Activated CD4-positive, alpha-beta T cell treated with anti-CD3 and anti-CD28 coated beads, Interleukin-2, amount 10 ng/mL, durations not matched to agents 24 days and 14 days (primary cell): ENCODE results near the gene OR52W1. TPM values are rescaled to one million over a fixed set of nuclear protein-coding genes. Genes with fewer than 3 reads are reported as not detected.

Source experiments
- DNase-seq: peaks from one replicate; pipeline ENCODE4 v3.0.0; 2022
- H3K27ac Mint-ChIP-seq: one replicate; pipeline ENCODE4 v1.8.0; 2022; ENCODE audit warnings: mild to moderate bottlenecking, mixed read lengths
- H3K27me3 Mint-ChIP-seq: one replicate; pipeline ENCODE4 v1.8.0; 2022; ENCODE audit warnings: mixed read lengths
- H3K36me3 Mint-ChIP-seq: one replicate; pipeline ENCODE4 v1.8.0; 2022; ENCODE audit warnings: low read depth, mild to moderate bottlenecking, mixed read lengths
- H3K4me1 Mint-ChIP-seq: one replicate; pipeline ENCODE4 v1.8.0; 2021; ENCODE audit warnings: mixed read lengths
- H3K4me3 Mint-ChIP-seq: one replicate; pipeline ENCODE4 v1.8.0; 2022; ENCODE audit warnings: mild to moderate bottlenecking, moderate library complexity, mixed read lengths
- H3K9me3 Mint-ChIP-seq: one replicate; pipeline ENCODE4 v1.8.0; 2021; ENCODE audit warnings: mixed read lengths
- intact Hi-C: fragments of 100-400 bp; cut with micrococcal nuclease; formaldehyde crosslinking; loops from one replicate; pipeline ENCODE4 v1.15.1; 2023
- total RNA-seq: library from RNA; stranded (reverse); gene quantifications from 2 replicates; pipeline ENCODE4 v1.2.3, GENCODE V29; 2022

The OR52W1 gene
- total RNA-seq, 1 donor from 2014 or later: not detected

DNA sequence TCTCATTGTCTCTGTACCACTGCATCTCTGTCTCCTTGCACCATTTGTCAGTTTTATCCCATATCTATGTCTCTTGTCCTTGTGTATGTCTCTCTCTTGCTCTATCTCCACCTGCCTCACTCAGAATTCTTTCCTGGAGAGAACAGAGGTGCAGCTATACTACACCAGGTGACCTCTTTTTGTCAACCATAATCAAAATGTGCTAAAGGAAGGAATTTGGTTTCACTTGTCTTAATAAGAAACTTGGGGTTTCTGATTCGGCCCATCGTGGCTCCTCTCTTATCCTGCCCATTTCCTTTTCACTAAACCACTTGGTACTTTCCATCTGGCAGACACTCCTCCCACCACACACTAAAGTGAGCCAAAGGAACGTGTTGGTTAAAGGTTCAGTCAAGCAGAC lies 4.3 kb downstream of the OR52W1 start:
- Mint-ChIP-seq H3K9me3 (no peaks in the 10 kb centered on the region), H3K36me3 (peaks cover 3% of the 10 kb centered on the region), H3K27me3 (no peaks in the 10 kb centered on the region), H3K4me3 (peak overlapping the region; percentile 18), H3K4me1 (peaks cover 27% of the 10 kb centered on the region), H3K27ac (peak overlapping the region; percentile 41)
- DNase-seq: peak; percentile 75
- intact Hi-C loops: loop anchor here (2.0 kb wide), 1 partner anchor 31 kb away; the partner anchor contains the start of gene FHIP1B

DNA sequence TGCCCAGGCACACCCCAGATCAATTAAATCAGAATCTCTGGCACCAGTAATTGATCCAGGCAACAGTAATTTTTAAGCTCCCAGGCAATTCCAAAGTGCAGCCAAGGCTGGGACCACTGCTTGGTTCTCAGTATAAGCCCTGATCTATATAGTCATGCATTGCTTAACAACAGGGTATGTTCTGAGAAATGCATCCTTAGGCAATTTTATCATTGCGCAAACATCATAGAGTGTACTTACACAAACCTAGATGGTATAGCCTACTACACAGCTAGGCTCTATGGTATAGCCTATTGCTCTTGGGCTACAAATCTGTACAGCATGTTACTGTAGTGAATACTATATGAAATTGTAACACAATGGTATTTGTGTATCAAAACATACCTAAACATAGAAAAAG lies 5.7 kb downstream of the OR52W1 start:
- H3K4me3 Mint-ChIP-seq: no peak overlapping the region
- peak; percentile 48 for DNase-seq
- no peaks in the 10 kb centered on the region for H3K9me3 Mint-ChIP-seq
- intact Hi-C loops: no loop called here
- H3K27me3 Mint-ChIP-seq: no peaks in the 10 kb centered on the region
- peaks cover 27% of the 10 kb centered on the region for H3K4me1 Mint-ChIP-seq
- H3K27ac Mint-ChIP-seq: no peak overlapping the region
- H3K36me3 Mint-ChIP-seq: peaks cover 6% of the 10 kb centered on the region

DNA sequence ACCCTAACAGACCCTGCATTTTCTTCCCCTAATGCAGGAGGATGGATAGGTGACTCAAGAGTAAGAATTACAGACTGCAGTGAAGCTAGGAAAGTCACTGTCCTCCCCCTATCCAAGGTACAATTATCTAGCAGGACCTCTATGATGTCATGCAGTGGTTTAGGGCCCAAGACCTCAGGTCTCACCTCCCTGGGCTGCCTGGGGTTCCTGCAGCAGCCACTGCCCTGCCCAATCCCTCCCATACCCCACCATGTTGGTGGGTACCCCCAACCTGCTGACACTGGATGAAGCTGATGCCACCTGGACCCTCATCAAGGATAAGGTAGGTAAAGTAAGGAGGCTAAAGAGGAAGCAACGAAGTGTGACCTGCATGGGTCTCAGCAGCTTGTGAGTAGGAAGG lies 6.3 kb downstream of the OR52W1 start, which contains the start of gene C11orf42:
TSS of gene C11orf42 (plus strand) at position 192 of the 400 bp plus-strand sequence. CDS start at position 251, 59 bp downstream.
- intact Hi-C loops: no loop called here
- peak; percentile 51 for DNase-seq
- Mint-ChIP-seq H3K36me3 (peaks cover 8% of the 10 kb centered on the region), H3K27me3 (no peaks in the 10 kb centered on the region), H3K4me1 (peaks cover 27% of the 10 kb centered on the region), H3K4me3 (no peak within 1 kb of the TSS), H3K9me3 (no peaks in the 10 kb centered on the region), H3K27ac (no peak within 1 kb of the TSS)

DNA sequence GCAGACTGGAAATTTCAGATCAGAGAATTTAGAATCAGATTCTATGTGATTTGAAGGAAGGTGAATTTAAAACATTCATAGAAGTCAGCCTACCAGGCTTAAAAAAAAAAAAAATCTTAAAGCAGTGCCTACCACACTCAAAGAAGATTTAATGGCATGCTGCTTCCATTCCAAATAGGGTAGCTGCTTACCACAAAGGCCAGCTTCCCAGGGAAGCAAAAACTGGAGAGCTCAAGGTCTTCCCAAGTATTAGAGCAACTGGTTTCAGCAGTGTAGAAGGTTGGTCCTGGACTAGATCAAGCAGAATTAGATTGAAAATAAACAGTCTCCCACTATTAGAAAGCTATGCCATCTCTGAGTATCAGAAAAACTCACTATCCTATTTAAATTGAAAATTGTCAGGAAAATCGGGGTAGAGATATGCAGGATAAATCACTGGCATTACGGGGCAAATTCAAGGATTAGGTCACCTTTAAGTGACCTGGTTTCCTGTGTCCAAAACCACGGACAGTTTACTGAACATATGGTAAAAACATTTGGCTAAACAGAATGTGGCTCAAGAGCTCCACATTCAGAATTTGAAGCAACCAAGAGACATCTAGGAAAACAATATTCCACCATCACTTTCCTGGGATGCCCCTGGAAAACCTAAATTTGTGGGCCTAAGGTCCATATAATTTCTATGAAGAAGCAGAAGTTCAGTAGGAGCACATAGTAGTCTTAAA lies 7.6 kb downstream of the OR52W1 start:
- H3K27ac Mint-ChIP-seq: no peak overlapping the region
- H3K9me3 Mint-ChIP-seq: no peaks in the 10 kb centered on the region
- H3K4me1 Mint-ChIP-seq: peaks cover 23% of the 10 kb centered on the region
- peaks cover 10% of the 10 kb centered on the region for H3K36me3 Mint-ChIP-seq
- H3K27me3 Mint-ChIP-seq: no peaks in the 10 kb centered on the region
- no peak for DNase-seq
- intact Hi-C loops: no loop called here
- H3K4me3 Mint-ChIP-seq: no peak overlapping the region

DNA sequence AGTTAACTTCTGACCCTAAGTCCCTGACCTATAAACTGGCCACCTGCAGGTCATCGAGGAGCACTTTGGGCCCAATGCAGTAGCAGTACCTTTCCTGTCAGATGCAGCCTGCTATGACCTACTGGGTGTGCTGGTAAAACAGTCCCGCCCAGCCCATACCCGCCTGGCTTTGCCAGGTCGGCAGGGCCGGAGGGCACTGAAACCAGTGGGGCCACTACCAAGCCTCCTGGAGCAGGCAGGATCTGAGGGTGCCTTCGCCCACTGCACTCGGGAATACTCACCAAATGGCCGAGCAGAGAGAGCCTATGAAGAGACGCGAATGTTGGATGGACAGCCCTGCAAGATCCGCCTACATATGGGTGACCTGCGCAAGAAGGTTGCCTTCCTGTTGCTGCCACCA lies 10.8 kb downstream of the OR52W1 start:
- H3K27me3 Mint-ChIP-seq: no peaks in the 10 kb centered on the region
- no peak overlapping the region for H3K27ac Mint-ChIP-seq
- H3K4me1 Mint-ChIP-seq: no peaks in the 10 kb centered on the region
- H3K4me3 Mint-ChIP-seq: no peak overlapping the region
- no peaks in the 10 kb centered on the region for H3K9me3 Mint-ChIP-seq
- peaks cover 10% of the 10 kb centered on the region for H3K36me3 Mint-ChIP-seq
- no peak for DNase-seq
- intact Hi-C loops: no loop called here

DNA sequence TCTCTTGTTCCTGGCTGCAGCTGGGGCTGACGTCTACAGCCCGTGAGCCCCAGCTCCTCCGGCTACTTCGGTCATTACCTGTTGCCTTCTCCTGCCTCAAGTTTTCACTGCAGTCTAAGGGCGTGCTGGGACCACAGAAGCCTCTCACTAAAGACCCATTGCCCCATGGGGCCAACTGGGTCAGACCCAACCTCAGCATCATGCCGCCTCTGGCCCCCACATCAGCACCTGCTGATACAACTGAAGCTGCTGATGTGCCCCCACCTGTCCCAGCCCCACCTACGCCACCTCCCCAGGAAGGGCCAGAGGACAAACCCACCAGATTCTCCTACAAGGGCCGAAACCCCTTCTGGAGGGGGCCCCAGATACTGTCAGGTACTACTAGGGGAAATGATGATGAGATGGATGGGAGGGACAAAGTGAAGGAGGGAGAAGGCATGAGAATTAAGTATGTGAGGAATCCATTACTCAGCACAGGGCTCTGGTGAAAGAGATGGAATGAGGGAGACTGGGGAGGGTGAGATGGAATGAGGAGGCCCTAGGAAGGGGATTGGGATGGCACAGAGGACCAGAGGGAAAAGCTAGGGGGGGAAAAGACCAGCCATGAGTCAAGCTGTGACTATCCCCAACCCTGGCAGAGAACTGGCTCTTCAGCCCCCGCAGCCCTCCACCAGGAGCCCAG lies 11.4 kb downstream of the OR52W1 start:
- no peak for DNase-seq
- H3K36me3 Mint-ChIP-seq: peaks cover 10% of the 10 kb centered on the region
- H3K4me1 Mint-ChIP-seq: no peaks in the 10 kb centered on the region
- no peaks in the 10 kb centered on the region for H3K27me3 Mint-ChIP-seq
- H3K9me3 Mint-ChIP-seq: no peaks in the 10 kb centered on the region
- no peak overlapping the region for H3K4me3 Mint-ChIP-seq
- intact Hi-C loops: no loop called here
- H3K27ac Mint-ChIP-seq: no peak overlapping the region

DNA sequence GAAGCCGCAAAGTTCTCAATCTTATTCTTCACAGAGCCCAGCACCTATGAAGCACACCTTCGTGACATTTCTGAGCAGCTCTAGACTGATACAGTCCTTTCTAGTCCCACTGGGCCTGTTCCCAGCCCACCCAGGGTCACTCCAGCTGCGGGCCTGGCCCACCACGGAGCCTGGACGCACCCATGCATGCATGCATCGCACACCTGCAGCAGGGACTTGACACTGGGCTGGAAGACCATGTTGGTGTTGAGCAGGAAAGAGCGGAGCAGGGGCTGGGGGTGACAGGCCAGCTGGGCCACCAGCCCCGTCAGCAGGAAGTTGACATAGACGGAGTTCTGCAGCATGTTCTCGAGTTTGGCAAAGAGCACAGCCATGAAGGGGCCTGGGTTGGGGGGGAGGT lies 15.5 kb downstream of the OR52W1 start:
- no peak overlapping the region for H3K27ac Mint-ChIP-seq
- intact Hi-C loops: no loop called here

DNA sequence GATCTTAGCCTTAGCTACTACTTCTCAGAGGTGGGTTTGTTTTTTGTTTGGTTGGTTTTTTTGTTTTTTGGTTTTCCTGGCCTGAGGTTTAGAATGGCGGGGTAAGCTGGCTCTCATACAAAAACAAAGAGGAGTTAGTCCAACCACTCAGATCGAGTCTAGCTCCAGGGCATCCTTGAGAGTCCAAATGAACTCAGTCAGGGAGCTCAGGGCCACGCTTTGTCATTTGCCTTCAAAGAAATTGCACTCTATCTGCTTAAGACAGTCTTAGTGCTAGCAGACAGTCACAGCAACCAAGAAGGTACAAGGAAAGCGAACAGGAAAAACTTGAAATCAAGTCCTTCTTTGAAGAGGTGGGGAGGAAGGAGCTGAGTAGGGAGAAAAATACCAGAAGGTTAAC lies 17.5 kb downstream of the OR52W1 start:
- peaks cover 34% of the 10 kb centered on the region for H3K36me3 Mint-ChIP-seq
- intact Hi-C loops: no loop called here

More for the DNA sequence above, 15.5 kb downstream of the OR52W1 start:
- Mint-ChIP-seq H3K4me3 (no peak overlapping the region), H3K9me3 (no peaks in the 10 kb centered on the region), H3K4me1 (peaks cover 5% of the 10 kb centered on the region), H3K36me3 (peaks cover 26% of the 10 kb centered on the region), H3K27me3 (no peaks in the 10 kb centered on the region)
- DNase-seq: no peak

DNA sequence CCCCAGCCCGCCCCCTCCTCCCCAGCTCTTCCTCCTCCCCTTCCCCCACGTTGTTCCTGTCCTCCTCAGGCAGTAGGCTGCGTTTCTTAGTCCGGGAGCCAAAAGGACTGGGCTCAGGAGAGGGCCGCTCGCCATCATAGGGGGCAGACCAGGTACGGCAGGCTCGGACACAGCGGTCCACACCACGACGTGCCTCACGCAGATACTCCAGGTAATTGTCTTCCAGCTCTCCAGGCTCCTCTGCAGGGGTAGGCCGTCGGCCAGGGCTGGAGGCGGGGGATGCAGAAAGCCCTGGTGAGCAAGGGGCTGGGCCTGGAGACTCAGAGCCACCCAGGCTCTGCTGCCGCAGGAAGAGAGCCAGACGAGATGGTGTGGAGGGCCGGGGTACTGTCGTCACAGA lies 18.7 kb downstream of the OR52W1 start:
- Mint-ChIP-seq H3K9me3 (no peaks in the 10 kb centered on the region), H3K27me3 (no peaks in the 10 kb centered on the region), H3K36me3 (peaks cover 46% of the 10 kb centered on the region), H3K4me3 (no peak overlapping the region), H3K4me1 (peaks cover 16% of the 10 kb centered on the region), H3K27ac (no peak overlapping the region)
- DNase-seq: no peak
- intact Hi-C loops: no loop called here

More for the DNA sequence above, 17.5 kb downstream of the OR52W1 start:
- H3K4me1 Mint-ChIP-seq: peaks cover 16% of the 10 kb centered on the region
- H3K27me3 Mint-ChIP-seq: no peaks in the 10 kb centered on the region
- H3K4me3 Mint-ChIP-seq: no peak overlapping the region
- no peaks in the 10 kb centered on the region for H3K9me3 Mint-ChIP-seq
- no peak for DNase-seq
- no peak overlapping the region for H3K27ac Mint-ChIP-seq

DNA sequence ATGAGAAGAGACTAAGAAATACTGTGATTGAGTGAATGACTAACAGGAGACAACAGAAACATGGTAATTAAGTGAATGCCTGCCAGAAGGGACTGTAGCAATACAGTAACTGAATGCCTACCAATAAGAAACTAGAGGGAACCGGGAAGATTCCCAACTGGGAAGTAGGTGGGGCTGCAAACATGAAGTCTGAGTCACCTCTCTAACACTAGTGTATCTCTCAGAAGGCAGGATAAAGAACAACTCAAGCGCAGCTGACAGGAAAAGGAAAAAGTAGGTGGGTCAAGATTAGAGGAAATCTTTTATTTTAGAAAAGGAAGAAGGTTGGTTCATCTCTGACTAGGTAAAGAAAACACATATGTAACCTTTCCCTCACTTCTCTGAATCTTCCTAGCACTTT lies 20.3 kb downstream of the OR52W1 start:
- H3K27me3 Mint-ChIP-seq: no peaks in the 10 kb centered on the region
- H3K4me3 Mint-ChIP-seq: no peak overlapping the region
- no peak overlapping the region for H3K27ac Mint-ChIP-seq
- H3K9me3 Mint-ChIP-seq: no peaks in the 10 kb centered on the region
- DNase-seq: no peak
- H3K4me1 Mint-ChIP-seq: peaks cover 16% of the 10 kb centered on the region
- intact Hi-C loops: no loop called here
- peaks cover 50% of the 10 kb centered on the region for H3K36me3 Mint-ChIP-seq

DNA sequence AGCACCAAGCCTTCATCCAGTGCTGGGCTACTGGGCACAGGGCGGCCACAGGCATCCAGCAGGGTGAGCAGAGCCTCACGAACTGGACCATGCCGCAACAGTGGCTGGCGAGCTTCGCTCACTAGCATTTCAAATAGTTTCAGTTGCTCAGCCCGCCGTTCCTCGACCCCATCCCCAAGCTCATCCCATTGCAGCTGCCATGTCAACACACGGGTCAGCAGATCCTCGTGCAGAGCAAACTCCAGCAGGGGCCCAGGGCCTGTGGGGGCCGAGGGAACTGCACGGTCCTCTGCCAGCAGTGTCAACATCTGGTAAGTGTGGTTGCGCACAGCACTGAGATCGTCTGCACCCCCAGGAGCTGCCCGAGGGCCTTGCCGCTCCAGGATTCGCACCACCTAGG lies 24.8 kb downstream of the OR52W1 start:
- H3K27ac Mint-ChIP-seq: no peak overlapping the region

DNA sequence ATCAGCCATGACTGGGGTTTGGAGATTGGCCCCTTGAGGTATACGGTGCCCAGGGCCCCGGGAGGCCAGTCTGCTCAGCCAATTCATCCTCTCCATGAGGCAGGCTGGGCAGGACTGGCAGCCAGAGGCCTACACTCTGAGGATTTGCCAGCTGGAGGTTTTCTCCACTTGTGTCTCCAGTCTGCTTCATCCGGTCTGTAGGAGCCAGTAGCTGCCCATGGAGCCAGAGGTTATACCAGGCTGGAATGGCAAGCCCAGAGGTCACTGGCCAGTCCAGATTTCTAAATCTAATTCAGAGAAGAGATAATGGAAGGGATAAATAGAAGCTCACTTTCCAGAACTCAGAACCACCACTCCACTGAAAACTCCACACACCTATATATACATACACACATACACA lies 25.4 kb downstream of the OR52W1 start:
- no peaks in the 10 kb centered on the region for H3K9me3 Mint-ChIP-seq
- H3K4me1 Mint-ChIP-seq: peaks cover 20% of the 10 kb centered on the region
- no peak overlapping the region for H3K27ac Mint-ChIP-seq
- H3K27me3 Mint-ChIP-seq: no peaks in the 10 kb centered on the region
- H3K36me3 Mint-ChIP-seq: peaks cover 38% of the 10 kb centered on the region
- intact Hi-C loops: no loop called here
- no peak for DNase-seq
- H3K4me3 Mint-ChIP-seq: no peak overlapping the region

More for the DNA sequence above, 24.8 kb downstream of the OR52W1 start:
- intact Hi-C loops: no loop called here
- peaks cover 38% of the 10 kb centered on the region for H3K36me3 Mint-ChIP-seq
- peaks cover 20% of the 10 kb centered on the region for H3K4me1 Mint-ChIP-seq
- no peak overlapping the region for H3K4me3 Mint-ChIP-seq
- no peak for DNase-seq
- H3K27me3 Mint-ChIP-seq: no peaks in the 10 kb centered on the region
- H3K9me3 Mint-ChIP-seq: no peaks in the 10 kb centered on the region

DNA sequence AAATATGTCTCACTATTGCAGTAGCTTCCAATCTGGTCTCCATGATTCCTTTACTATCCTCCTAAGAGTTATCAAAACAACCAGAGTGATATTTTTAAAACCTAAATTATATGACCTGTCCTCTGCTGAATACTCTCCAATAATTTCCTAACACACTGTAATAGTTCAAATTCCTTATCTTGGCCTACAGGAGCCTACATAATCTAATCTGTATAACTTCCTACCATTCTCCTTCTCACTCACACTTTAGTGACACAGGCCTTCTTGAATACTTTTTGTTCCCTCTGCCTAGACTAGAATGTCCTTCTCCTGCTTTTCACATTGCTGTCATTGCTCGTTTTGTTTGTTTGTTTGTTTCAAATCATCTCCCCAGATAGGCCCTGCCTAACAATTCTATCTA lies 26.0 kb downstream of the OR52W1 start:
- Mint-ChIP-seq H3K27ac (no peak overlapping the region), H3K4me1 (peaks cover 20% of the 10 kb centered on the region), H3K9me3 (no peaks in the 10 kb centered on the region), H3K4me3 (no peak overlapping the region), H3K27me3 (no peaks in the 10 kb centered on the region), H3K36me3 (peaks cover 33% of the 10 kb centered on the region)
- DNase-seq: no peak
- intact Hi-C loops: no loop called here

DNA sequence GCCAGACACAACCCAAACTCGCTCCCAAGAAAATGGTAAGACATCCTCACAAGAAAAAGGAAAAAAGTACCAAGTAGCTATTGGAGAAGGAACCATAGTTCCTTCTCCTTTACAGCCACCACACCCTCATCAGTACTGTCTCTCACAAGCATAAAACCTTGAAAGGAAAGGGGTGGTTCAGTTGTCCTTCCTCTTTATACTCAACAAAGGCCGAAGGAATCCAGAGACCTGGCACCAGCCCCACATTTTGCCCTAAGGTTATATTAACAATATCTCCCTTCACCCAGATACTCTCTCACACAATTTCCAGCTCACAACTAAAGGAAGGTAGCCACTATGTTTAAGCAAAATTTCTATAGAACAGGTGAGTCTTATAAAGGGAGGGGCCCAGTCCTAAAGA lies 26.9 kb downstream of the OR52W1 start:
- DNase-seq: no peak
- no peaks in the 10 kb centered on the region for H3K9me3 Mint-ChIP-seq
- H3K4me3 Mint-ChIP-seq: no peak overlapping the region
- no peaks in the 10 kb centered on the region for H3K27me3 Mint-ChIP-seq
- H3K4me1 Mint-ChIP-seq: peaks cover 22% of the 10 kb centered on the region
- peaks cover 27% of the 10 kb centered on the region for H3K36me3 Mint-ChIP-seq
- no peak overlapping the region for H3K27ac Mint-ChIP-seq
- intact Hi-C loops: no loop called here
